C1 segment of cervical spinal cord (tissue), 14 donors: ENCODE measurements around the gene SMCR8.
"Not testable (repeated sequence)": the region's sequence is repeated elsewhere in the genome, so short reads cannot be mapped to it uniquely, and the experiment has no call there.

Experiments
- DNase-seq, 14 donors: peaks; one replicate each; lab custom pipeline; 2025; lab: John Stamatoyannopoulos, UW

The SMCR8 gene

DNA sequence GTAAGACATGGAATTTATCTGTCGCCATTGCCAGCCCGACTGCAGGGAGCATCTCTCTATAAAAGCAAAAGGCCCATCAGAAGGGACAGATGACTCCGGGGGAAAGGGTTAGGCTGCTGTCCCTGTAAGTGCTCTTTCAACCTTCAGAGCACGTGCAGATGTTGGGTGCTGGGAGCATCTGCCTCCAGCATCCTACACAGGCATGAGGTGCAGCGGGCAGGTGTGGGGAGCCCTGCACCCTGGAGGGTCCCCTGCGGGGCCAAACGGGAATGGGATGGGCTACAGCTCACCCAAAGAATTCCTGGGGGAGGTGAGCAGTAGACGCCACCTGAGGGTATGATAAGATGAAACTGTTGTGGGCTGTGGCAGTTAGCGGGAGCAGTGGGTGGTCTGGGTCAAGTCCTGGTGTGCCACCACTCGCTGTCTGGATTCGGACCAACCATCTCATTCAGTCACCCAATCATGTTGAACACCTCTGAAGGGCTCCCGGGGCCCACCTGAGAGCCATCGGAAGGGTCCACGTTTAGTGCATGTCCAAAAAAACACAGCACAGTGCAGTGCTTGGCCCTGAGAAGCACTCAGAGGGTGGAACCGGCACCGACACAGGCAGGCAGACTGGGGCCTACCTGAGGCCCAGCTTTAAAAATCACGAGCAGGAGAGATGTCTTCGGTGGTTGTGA, 3.8 kb downstream of the SMCR8 start:
- no peak for DNase-seq

DNA sequence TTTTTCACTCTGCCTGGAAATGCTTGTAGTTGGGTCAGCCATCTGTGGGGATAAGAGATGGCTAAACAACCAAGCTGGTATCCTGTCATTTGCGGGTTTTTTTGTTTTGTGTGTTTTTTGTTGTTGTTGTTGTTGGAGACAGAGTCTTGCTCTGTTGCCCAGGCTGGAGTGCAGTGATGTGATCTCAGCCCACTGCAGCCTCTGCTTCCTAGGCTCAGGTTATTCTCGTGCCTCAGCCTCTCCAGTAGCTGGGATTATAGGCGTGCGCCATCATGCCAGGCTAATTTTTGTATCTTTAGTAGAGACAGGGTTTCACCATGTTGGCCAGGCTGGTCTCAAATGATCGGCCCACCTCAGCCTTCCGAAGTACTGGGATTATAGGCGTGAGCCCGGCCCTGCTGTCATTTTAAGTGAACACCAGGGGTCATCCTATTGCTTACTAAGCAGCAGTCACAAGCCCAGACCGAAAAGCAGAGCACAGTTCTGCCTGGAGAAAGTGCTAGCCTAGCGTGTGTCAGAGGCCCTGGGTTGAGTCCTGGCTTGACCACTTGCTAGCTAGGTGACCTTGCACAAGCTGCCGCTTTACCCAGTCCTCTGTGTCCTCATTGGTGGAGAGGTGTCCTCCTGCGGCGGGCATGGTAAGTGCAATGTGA, 4.6 kb downstream of the SMCR8 start:
- DNase-seq, result peak in 1 of 14 donors; percentile 40

DNA sequence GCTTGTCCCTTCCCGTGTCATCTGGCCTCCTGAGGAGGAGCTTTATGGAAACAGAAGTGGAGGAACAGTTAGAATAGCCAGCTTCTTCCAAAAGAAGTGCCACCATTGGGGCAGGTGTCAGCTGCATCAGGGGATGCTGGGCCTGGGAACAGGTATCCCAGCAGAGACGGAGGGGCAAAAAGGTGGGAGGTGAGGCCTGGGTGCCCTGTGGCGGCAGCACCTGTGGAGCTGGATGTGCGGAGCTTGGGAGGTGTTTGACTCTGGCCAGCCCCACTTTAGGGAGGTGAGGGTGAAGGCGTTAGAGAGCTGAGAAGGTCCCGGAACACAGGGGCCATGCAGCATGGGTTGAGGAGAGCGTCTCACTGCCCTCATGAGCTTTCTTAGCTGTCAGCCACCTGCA, 5.2 kb downstream of the SMCR8 start:
- no peak for DNase-seq

DNA sequence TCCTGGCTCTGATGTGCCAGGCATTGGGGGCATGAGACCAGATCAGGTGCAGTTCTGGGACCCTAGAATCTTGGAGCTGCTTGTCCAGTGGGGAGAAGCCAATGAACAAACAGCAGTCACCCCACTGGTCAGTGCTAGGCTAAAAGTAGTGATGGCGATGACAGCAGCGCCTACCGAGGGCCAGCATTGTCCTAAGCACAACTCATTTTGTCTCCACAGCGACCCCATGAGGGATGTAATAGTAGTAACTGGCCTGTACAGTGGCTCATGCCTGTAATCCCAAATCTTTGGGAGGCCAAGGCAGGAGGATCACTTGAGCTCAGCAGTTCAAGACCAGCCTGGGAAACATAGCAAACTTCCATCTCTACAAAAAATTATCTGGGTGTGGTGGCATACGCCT, 6.2 kb downstream of the SMCR8 start:
- no peak for DNase-seq

DNA sequence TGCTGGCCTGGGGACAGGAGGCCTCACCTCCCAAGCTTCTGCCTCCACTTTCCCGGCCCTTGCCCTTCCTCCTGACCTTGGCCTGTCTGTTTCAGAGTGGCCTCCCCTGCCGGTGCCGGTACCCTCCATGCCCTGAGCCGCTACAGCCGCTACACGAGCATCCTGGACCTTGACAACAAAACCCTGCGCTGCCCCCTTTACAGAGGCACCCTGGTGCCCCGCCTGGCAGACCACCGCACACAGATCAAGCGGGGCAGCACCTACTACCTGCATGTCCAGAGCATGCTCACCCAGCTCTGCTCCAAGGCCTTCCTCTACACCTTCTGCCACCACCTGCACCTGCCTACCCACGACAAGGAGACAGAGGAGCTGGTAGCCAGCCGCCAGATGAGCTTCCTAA, 7.4 kb downstream of the SMCR8 start:
- DNase-seq, result no peak

DNA sequence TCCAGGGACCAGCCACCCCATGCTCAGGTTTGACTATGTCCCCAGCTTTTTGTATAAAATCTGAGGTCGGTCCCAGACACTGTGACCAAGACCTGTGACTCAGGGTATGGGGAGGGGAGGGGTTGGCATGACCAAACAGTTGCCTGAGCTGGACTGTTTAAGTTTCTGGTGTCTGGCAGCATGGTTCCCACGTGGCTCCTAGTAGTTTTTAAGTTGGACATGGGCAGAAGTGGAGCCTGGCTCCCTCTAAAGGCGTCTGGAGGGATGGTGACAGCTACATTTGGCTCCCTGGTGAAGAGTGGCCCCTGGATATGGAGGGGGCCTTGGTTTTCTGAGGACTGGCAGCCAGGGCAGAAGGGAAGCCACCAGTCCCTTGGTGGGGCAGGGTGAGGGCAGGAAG, 7.9 kb downstream of the SMCR8 start:
- no peak for DNase-seq

DNA sequence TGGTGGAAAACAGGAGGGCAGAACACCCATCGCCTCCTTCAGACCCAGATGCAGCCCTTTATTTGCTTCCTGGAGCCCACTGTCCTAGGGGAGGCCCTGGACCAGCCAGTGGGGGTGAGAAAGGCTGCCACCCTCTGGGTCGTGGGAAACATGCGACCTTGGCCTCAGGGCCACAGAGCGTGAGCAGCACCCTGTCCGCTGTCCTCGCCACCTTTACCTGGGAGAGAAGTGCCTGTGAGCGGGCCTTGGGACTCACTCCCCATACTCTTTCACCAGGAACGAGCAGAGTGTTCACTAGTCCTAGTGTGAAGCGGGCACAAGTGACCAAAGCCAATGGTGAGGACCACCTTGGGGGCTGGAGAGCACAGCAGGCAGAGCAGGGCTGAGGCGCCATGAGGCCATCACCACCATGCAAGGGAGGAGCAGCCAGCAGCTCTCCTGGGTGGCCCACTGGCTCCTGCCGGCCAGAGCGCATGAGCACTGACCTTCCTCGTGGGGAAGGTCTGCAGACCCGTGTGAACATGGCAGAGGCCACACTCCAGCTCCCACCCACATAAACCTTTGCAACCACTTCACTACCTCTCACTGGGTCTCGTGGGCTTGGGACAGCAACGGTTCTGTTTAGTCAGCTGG, 8.5 kb downstream of the SMCR8 start:
- DNase-seq, result no peak

DNA sequence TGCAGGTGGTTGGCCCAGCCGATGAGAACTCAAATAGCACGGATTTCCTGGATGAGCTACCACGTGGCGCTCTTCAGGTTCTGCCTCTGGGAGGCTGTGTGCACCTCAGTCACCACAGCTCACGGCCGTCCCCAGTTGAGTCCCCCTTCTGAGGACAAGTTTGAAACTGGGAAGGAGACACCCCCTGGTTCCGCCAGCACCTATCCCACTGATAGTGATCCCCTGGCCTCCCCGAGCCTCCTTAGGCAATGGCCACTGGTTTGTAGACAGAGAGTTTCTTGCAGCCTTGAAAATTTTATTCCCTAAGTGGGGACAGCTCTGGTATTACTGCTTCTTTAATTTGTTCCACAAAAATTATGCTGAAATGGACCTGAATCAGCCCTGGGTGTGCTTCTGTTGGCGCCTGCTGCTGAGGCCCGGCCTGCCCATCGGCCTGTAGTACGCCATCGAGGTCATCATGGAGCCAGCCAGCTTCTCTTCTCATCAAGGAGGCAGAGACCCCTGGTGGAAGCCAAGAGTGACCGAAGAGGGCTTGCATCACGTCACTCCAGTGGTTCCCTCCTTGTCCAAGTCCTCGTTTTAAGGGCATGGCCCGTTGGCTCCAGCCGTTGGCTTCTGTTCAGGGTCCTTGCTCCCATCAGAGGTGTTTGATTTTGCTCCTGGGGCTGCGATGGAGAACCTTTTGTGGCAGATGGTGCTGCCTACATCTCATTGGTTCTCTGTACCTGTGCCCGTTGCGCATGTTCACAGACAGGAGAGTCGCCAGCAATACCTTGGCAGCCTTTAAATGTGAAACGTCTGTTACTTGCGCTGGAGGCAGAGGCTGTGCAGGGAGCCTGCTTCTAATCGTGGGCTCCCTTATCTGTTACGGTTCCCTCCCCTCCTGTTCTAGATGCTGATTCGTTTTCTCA, 9.3 kb downstream of the SMCR8 start:
- peak in 2 of 14 donors; percentile 13 to 84 for DNase-seq

DNA sequence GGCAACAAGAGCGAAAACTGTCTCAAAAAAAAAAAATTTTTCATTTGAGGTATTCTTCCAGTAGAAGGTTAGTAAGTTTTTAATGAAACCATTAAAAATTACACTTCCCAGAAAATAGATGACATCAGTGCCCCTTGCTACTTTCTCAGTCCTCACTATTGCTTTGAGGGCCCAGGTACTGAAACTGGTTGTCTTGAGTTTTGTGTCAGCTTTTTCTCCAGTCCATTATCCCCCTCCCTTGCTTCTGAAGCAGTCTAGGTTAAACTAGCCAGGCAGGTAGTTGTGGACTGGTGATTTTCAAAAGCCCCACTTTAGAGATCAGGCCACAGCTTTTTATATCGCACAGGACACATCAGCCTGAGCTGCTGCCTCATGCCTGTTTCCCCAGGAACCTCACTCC, 10.9 kb downstream of the SMCR8 start:
- no peak for DNase-seq

DNA sequence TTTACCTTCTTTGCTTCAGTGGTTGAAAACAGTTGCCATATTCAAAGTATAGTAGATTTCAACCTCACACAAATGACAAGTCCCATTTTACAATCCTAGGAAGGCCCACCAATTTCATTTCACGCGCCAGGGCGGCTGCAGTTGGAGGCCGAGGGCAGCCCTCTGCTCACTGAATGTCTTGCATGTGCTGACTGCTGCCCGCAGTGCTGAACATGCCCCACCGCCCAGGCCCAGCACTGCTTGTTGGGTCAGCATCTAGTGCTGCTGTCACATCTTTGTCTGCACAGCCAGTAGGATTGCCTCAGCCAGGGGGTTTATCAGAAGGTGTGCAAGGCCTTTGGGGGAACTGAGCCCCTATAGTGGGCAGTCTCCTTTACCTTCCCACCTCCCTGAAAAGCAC, 11.5 kb downstream of the SMCR8 start:
- no peak for DNase-seq

DNA sequence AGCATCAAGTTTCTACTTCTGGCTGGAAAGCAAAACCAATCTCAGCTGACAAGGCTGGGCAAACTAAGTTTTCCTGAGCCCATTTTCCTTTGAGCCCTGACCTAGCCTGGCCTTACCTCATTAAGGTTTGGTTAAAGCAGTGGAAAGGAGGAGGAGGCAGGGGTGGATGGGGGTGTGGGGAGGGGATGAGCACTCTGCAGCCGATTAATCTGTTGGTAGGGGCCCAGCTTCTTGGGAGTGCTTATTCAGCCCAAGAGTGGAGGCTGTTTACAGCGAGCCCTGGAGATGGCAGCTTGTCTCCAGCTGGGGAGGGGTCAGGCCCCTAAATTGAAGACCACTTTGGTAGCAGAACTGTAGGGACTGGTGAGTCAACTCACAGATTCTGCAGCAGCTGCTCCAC, 12.0 kb downstream of the SMCR8 start:
- no peak for DNase-seq

DNA sequence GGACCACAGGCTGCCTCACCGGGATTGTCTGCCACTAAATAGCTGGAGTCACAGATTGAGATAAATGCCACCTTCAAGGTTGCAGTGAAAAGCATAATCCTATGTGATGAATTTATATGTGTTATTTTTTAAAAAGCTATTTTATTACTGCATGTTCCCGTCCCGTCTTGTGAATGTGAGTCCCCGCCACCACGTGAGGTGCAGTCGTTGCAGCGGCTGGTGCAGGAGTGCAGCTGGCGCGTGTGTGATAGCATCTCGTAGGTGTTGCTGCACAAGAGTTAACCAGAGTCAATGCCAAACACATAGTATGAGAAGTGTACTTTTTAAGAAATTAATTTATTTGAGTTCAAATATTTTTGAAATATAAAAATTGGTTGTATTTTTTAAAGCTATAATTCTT, 12.5 kb downstream of the SMCR8 start:
- no peak for DNase-seq

DNA sequence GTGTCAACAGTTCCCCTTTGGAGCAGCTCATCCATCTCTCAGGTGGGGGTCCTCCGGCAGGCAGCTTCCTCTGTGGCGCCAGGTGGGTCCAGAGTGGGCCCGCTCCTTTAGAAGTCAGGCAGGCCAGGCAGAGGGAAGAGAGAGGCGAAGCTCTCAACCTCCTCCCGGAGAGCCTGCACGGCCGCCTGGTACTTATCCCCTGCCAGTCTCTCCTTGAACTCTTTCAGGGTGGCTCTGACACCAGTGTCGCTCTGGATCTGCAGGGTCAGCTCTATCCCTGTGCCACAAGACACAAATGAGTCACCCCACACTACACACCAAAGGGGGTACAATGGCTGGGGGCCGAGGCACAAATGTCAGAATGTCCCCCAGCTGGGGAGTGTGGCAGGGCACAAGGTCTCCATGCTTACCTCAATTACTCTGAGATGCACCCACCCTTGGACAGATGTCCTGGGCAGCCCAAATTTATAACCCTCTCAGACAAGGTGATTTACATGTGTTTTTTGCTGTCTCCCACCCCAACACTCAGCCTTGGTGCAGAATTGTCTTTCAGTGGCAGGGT, 13.6 kb downstream of the SMCR8 start:
- no peak for DNase-seq

DNA sequence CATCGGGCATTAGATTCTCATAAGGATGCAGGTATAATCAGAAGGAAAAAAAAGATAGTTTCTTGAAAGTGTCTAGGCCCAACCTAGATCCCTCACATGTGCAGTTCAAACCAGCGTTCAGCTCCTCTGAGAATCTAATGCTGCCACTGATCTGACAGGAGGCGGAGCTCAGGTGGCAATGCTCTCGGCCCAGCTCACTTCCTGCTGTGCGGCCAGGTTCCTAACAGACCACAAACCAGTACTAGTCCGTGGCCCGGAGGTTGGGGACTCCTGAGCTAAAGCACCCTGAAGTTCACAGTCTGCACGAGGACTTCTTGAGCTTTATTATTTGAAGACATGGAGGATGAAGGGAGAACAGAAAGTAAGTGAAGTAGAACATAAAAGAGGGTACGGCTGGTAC, 16.8 kb downstream of the SMCR8 start:
- DNase-seq, result no peak

DNA sequence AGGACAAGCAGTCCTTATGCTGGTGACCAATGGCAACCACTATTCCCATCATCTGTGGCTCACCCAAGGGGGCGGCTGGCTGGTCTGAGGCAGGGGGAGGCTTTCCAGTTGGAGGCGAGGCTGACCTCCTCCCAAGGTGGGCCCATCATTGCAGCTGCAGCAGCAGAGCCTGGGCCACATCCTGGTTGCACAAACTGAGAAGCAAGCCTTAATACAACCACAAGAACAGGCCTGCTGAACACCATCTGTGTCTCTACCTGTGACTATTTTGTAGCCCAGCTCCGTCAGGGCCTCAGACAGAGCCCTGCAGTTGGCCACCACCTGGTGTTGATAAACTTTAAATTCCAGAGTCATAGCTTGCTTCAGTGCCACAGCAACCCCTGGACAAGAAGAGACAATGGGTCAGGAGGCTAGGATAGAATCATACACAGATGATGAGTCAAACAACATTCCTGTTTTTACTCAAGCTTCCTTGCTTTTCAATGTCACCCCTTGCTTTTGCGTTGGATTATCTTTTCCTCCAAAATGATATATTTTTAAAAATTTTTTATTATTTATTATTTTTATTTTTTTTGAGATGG, 17.9 kb downstream of the SMCR8 start:
- DNase-seq, result no peak

DNA sequence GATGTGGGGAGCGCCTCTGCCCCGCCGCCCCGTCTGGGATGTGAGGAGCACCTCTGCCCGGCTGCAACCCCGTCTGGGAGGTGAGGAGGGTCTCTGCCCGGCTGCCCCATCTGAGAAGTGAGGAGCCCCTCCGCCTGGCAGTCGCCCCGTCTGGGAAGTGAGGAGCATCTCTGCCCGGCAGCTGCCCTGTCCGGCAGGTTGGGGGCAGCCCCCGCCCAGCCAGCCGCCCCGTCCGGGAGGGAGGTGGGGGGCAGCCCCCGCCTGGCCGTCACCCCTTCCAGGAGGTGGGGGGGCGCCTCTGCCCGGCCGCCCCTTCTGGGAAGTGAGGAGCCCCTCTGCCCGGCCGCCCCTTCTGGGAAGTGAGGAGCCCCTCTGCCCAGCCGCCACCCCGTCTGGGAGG, 23.1 kb downstream of the SMCR8 start:
- DNase-seq, result not testable (repeated sequence)

DNA sequence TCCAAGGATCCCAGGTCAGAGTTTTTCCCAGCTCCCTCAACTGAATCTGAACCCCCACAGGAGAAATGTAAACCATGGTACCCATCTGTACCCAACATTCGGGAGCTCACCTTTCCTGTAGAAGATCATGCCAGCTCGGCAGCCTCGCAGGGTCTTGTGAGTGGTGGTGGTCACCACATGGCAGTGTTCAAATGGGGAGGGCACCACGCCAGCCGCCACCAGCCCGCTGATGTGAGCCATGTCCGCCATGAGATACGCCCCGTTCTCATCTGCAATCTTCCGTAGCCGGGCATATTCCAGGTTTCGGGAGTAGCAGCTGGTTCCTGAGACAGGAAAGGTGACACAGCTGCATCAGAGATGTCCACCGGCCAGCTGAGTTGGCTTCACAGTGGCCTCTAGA, 24.8 kb downstream of the SMCR8 start:
- no peak for DNase-seq

DNA sequence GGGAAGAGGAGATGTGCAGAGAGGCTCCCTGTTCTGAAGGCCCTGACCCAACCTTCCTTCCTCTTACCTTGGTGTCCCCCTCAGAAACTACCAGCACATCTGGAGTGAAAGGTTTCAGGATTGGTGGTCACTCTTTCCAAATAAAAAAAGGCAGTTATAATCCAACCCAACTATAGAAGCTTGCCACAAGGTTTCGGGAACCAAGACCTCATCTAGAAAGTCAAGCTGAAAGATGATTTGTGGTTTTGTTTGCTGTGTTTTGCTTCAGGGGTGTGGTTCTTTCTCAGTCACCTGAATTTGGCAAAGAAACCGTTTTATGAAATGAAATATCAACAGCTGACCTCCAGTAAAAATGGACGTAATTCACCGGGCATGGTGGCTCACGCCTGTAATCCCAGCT, 28.9 kb downstream of the SMCR8 start:
- DNase-seq, result no peak

DNA sequence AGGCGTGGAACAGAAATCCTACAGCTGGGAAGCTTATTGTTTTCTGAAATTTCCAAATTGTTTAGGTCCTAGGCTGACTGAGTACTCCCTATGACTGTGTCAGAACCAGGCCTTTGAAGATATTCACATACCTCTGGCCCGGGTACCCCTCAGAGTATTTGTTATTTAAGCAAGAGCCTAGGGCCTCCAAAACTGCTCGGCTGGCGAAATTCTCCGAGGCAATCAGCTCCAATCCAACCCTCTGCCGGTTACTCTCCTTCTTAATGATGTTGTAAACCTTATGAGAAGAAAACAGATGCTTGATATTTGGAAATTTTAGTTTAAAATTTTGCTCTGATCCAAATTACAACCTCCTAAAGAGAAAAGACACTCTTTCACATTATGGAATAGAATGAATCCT, 38.4 kb downstream of the SMCR8 start:
- no peak for DNase-seq

DNA sequence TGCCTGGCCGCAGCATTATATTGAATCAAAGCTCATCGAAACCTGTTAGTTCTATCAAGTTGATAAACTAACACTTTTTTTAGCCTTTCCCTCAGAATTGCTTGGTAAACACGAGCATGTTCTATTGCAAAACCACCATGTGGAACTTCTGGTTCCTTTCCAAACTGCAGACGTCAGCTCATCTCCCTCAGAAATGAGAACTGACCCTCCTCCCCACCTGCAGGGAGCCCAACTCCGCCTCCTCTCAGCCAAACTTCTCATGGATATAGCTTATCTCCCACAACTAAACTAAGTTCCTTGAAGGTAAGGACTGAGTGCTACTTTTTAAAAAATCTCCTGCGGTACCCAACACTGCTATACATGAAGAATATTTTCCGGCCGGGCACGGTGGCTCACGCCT, 41.5 kb downstream of the SMCR8 start:
- DNase-seq, result peak in 7 of 14 donors; percentile 8 to 28 (median 17)

DNA sequence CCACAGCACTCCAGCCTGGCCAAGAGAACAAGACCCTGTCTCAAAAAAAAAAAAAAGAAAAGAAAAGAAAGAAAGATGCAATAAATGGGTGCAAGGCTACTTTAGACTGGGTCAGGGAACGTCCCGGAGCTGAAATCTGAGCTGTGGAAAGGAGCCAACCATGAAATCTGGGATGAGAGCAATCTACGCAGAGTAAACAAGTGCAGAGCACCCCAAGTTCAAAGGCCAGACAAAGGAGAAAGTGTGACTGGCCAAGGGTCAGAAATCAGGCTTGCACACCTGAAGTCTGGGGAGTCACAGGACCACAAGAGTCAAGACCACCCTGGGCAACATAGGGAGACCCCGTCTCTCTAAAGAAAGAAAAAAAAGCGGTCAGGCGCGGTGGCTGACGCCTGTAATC, 45.4 kb downstream of the SMCR8 start:
- no peak for DNase-seq
